Adrenal gland (tissue), 5 donors: Measurements from ENCODE around the gene MAP1B.

Source experiments
- POLR2A ChIP-seq, 2 donors: fragments of 450-650 bp; IDR thresholded peaks; one replicate each; pipeline ENCODE4 v1.6.1; 2017; ENCODE audit warnings: antibody characterized with exemption in 2 of 2, mild to moderate bottlenecking in 2 of 2, moderate library complexity in 1 of 2
- TF ChIP-seq, protein P1 (sequence below), 6 experiments: fragments of 450-650 bp in 4 of 6; fragments of 200-600 bp in 2 of 6; sonication (generic) in 1 of 6; IDR thresholded peaks; 1 replicate in 5 of 6; 2 replicates in 1 of 6; pipeline versions ENCODE4 v1.5.1 to v1.8.0; 2016 to 2021; ENCODE audit warnings: antibody characterized with exemption in 6 of 6, mild to moderate bottlenecking in 2 of 6, moderate library complexity in 1 of 6
- donor health status: DM: no; HTN: no; CAD: no.

DNA sequence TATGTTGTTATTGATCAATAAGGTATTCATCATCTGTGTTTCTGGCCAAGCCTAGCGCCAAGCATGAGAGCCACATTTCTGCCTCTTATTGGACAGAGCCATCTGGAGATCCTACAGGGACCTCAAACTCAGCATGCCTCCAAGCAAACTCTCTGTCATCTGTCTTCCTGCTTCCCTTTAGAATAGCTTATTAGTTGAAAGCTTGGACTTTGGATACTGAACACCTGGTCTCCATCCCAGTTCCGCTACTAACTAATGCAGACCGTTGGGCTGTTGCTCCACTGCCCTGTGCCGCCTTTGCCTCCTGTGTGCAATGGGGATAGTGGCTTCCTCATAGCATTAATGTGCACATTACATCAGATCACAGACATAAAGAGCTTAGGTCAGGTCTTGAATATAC lies 65.5 kb downstream of the MAP1B start:
- no peak for TF ChIP-seq POLR2A (IDR thresholded peaks at IDR 0.05)
- TF ChIP-seq, protein P1, sequence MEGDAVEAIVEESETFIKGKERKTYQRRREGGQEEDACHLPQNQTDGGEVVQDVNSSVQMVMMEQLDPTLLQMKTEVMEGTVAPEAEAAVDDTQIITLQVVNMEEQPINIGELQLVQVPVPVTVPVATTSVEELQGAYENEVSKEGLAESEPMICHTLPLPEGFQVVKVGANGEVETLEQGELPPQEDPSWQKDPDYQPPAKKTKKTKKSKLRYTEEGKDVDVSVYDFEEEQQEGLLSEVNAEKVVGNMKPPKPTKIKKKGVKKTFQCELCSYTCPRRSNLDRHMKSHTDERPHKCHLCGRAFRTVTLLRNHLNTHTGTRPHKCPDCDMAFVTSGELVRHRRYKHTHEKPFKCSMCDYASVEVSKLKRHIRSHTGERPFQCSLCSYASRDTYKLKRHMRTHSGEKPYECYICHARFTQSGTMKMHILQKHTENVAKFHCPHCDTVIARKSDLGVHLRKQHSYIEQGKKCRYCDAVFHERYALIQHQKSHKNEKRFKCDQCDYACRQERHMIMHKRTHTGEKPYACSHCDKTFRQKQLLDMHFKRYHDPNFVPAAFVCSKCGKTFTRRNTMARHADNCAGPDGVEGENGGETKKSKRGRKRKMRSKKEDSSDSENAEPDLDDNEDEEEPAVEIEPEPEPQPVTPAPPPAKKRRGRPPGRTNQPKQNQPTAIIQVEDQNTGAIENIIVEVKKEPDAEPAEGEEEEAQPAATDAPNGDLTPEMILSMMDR (IDR thresholded peaks at IDR 0.05): no peak
